ENCODE measurements around the gene LRP1B. TPM values are rescaled to one million over a fixed set of nuclear protein-coding genes. Genes with fewer than 3 reads are reported as not detected.
A peak's percentile ranks its signal among the peaks of the same experiment; 100 is the strongest.

Gene LRP1B
- total RNA-seq, 4 donors from 2014 or later = 0.42 to 0.71 (median 0.65) TPM

- Histone ChIP-seq H3K36me3 (no peaks in the 10 kb centered on the region), H3K9me3 (no peaks in the 10 kb centered on the region), H3K4me1 (no peaks in the 10 kb centered on the region), H3K4me3 (no peak overlapping the region), H3K27ac (replicated peaks in 1 of 4) (no peak overlapping the region), H3K27me3 (no peaks in the 10 kb centered on the region)
- DNase-seq (ENCODE audit: extremely low spot score) = no peak
- TF ChIP-seq EP300 (IDR thresholded peaks at IDR 0.05) = no peak
- no peak for TF ChIP-seq POLR2AphosphoS5 (IDR thresholded peaks at IDR 0.05)
- no peak for TF ChIP-seq CTCF (IDR thresholded peaks at IDR 0.05)
- no peak for TF ChIP-seq POLR2A (IDR thresholded peaks at IDR 0.05; ENCODE audit: low read depth)
- intact Hi-C loops (cut with DNase I) = no loop called here
Observed at GRCh38 chr2:140869925-140870324, 1260.9 kb downstream of the LRP1B start.

GRCh38 chr2:140869107-140869506, 1261.7 kb downstream of the LRP1B start:
- H3K4me3 ChIP-seq = no peak overlapping the region
- WGBS = 97% methylated on average over 3 of the region's 3 CpGs
- H3K36me3 ChIP-seq = no peaks in the 10 kb centered on the region
- H3K9me3 ChIP-seq = no peaks in the 10 kb centered on the region
- DNase-seq (ENCODE audit: extremely low spot score) = no peak
- intact Hi-C loops (cut with DNase I) = no loop called here
- H3K27me3 ChIP-seq = no peaks in the 10 kb centered on the region
- TF ChIP-seq CTCF (IDR thresholded peaks at IDR 0.05) (no peak), POLR2AphosphoS5 (IDR thresholded peaks at IDR 0.05) (no peak), POLR2A (IDR thresholded peaks at IDR 0.05; ENCODE audit: low read depth) (no peak), EP300 (IDR thresholded peaks at IDR 0.05) (no peak)
- no peak overlapping the region for H3K27ac ChIP-seq (replicated peaks in 1 of 4)
- no peaks in the 10 kb centered on the region for H3K4me1 ChIP-seq

DNA sequence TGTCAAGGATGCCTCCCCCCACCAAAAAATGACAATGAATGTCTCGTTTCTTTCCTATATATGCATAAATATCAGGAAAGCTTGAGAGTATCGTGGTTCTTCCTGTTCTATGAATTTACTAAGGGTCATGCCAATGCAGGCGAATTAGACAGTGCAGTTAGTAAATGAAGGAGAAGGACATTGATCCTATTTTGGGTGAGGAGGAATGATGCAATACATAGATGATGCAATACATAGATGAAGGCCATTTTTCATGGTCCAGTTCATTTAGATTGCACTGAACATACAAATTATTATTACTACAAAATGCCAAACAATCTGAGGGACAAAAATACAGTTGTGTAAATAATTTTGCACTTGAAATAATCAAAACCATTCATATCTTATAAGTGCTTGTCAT, 1265.0 kb downstream of the LRP1B start:
- WGBS = 78% methylated on average over 3 of the region's 3 CpGs

DNA sequence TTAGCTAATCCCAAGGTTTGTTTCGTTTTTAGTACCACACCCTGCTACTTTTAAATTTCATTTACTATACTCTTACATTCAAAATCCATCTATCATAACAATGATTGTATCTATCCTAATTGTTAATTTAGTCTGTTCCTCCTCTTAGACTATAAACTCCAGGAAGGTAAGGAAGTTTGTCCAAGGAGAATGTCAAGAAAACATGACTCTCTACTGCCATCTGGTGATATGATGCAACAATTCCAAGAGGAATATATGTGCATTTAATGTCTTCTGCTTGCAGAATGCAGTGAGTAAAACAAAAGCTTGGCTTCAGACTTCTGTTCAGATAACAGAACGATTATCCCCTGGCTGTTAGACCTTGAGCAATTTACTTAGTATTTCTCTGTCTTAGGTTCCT, 1267.1 kb downstream of the LRP1B start:
- intact Hi-C loops (cut with DNase I) = no loop called here
- no peak overlapping the region for H3K4me3 ChIP-seq
- DNase-seq (ENCODE audit: extremely low spot score) = no peak
- no peak for TF ChIP-seq POLR2A (IDR thresholded peaks at IDR 0.05; ENCODE audit: low read depth)
- no peak for TF ChIP-seq EP300 (IDR thresholded peaks at IDR 0.05)
- peak in 2 of 3 experiments; percentile 26 to 34 for TF ChIP-seq CTCF (IDR thresholded peaks at IDR 0.05)
- no peak for TF ChIP-seq POLR2AphosphoS5 (IDR thresholded peaks at IDR 0.05)
- 75% methylated on average over 2 of the region's 2 CpGs for WGBS
- H3K27ac ChIP-seq (replicated peaks in 1 of 4) = no peak overlapping the region
- no peaks in the 10 kb centered on the region for H3K27me3 ChIP-seq
- no peaks in the 10 kb centered on the region for H3K4me1 ChIP-seq
- H3K36me3 ChIP-seq = no peaks in the 10 kb centered on the region
- peaks cover 0 to 2% (median 0%) of the 10 kb centered on the region in 4 donors for H3K9me3 ChIP-seq

More for the DNA sequence above, 1265.0 kb downstream of the LRP1B start:
- Histone ChIP-seq H3K4me3 (no peak overlapping the region), H3K9me3 (no peaks in the 10 kb centered on the region), H3K4me1 (no peaks in the 10 kb centered on the region), H3K27me3 (no peaks in the 10 kb centered on the region), H3K27ac (replicated peaks in 1 of 4) (no peak overlapping the region), H3K36me3 (no peaks in the 10 kb centered on the region)
- intact Hi-C loops (cut with DNase I) = no loop called here
- TF ChIP-seq POLR2A (IDR thresholded peaks at IDR 0.05; ENCODE audit: low read depth) (no peak), EP300 (IDR thresholded peaks at IDR 0.05) (no peak), CTCF (IDR thresholded peaks at IDR 0.05) (no peak), POLR2AphosphoS5 (IDR thresholded peaks at IDR 0.05) (no peak)
- no peak for DNase-seq (ENCODE audit: extremely low spot score)

DNA sequence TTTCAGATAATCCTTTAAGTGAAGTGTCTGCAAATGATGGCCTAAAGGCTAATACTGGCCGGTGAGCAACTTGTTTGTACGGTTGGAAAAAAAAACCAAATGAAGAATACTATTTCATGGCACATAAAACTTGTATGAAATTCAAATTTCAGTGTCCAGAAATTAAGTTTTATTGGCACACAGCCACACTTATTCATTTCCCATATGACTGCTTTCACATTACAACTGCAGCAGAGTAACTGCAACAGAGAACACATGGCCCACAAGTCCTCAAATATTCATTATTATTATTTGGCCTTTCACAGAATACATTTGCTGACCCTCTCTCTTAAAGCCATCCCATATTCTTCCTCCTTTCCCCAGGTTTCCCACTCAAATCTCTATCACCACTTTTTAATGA, 1268.6 kb downstream of the LRP1B start:
- TF ChIP-seq EP300 (IDR thresholded peaks at IDR 0.05) (no peak), POLR2AphosphoS5 (IDR thresholded peaks at IDR 0.05) (no peak), POLR2A (IDR thresholded peaks at IDR 0.05; ENCODE audit: low read depth) (no peak), CTCF (IDR thresholded peaks at IDR 0.05) (no peak)
- H3K9me3 ChIP-seq = peaks cover 0 to 2% (median 0%) of the 10 kb centered on the region in 4 donors
- no peaks in the 10 kb centered on the region for H3K27me3 ChIP-seq
- H3K4me1 ChIP-seq = no peaks in the 10 kb centered on the region
- DNase-seq (ENCODE audit: extremely low spot score) = no peak
- H3K27ac ChIP-seq (replicated peaks in 1 of 4) = no peak overlapping the region
- no peak overlapping the region for H3K4me3 ChIP-seq
- intact Hi-C loops (cut with DNase I) = no loop called here
- 45% methylated on average over 2 of the region's 2 CpGs for WGBS
- H3K36me3 ChIP-seq = no peaks in the 10 kb centered on the region

All from esophagus muscularis mucosa (tissue), 4 donors.